K562 (cell line): ENCODE results near the gene POLD2. TPM values are rescaled to one million over a fixed set of nuclear protein-coding genes. Genes with fewer than 3 reads are reported as not detected.

Source experiments
- CHD4 ChIP-seq: fragments of 200-600 bp; sonication (generic); IDR thresholded peaks from 3 replicates; pipeline ENCODE4 v1.6.1; 2012; ENCODE audit warnings: low read depth, mild to moderate bottlenecking, mixed read lengths, low read length, inconsistent platforms; ENCODE audit not compliant: insufficient read depth, insufficient replicate concordance, poor library complexity, severe bottlenecking
- CXXC5 ChIP-seq: fragments of 250-450 bp; sonication (Bioruptor Pico); IDR thresholded peaks from 2 replicates; pipeline ENCODE4 v1.8.0; 2022; ENCODE audit warnings: inconsistent platforms, mild to moderate bottlenecking, moderate library complexity
- EWSR1 ChIP-seq: fragments of 450-650 bp; IDR thresholded peaks from 2 replicates; pipeline ENCODE4 v1.6.1; 2018; ENCODE audit warnings: borderline replicate concordance, mild to moderate bottlenecking, low read depth, moderate library complexity; ENCODE audit not compliant: partially characterized antibody
- HOXB6 ChIP-seq: fragments of 250-450 bp; sonication (Bioruptor Pico); IDR thresholded peaks from 2 replicates; pipeline ENCODE4 v1.5.1; 2022; ENCODE audit warnings: mild to moderate bottlenecking, borderline replicate concordance
- MAX ChIP-seq: sonication (generic); formaldehyde crosslinking; IDR thresholded peaks from 2 replicates; pipeline ENCODE4 v1.9.0; 2022; ENCODE audit warnings: mild to moderate bottlenecking, missing genetic modification reagents
- MCM7 ChIP-seq, 2 experiments: fragments of 450-650 bp; IDR thresholded peaks; 2 replicates each; pipeline ENCODE4 v1.6.1; 2016 to 2018
- NRF1 ChIP-seq, 2 experiments: fragments of 450-650 bp; IDR thresholded peaks in 1 of 2; conservative IDR thresholded peaks in 1 of 2; 2 replicates each; pipeline ENCODE4 v1.6.1; 2014; ENCODE audit warnings: mild to moderate bottlenecking in 2 of 2
- POLR3G ChIP-seq: IDR thresholded peaks from 2 replicates; pipeline ENCODE4 v1.6.1; 2011; ENCODE audit not compliant: insufficient read length, insufficient replicate concordance; ENCODE audit errors: extremely low read depth
- RCOR1 ChIP-seq, 2 experiments: IDR thresholded peaks; 2 replicates each; pipeline ENCODE4 v1.6.1; 2012; ENCODE audit warnings: low read depth in 2 of 2, low read length in 2 of 2, borderline replicate concordance in 1 of 2, improper control_type of control experiment in 1 of 2
- SRSF3 ChIP-seq: fragments of 200-400 bp; formaldehyde crosslinking; IDR thresholded peaks from 2 replicates; pipeline ENCODE4 v1.6.1; 2016; ENCODE audit warnings: mild to moderate bottlenecking, low read length, moderate library complexity; ENCODE audit not compliant: insufficient read depth
- STAT5B ChIP-seq: fragments of 250-450 bp; sonication (Bioruptor Pico); IDR thresholded peaks from 2 replicates; pipeline ENCODE4 v1.8.0; 2021; ENCODE audit warnings: mild to moderate bottlenecking, inconsistent platforms
- THRB ChIP-seq: fragments of 450-650 bp; formaldehyde crosslinking; conservative IDR thresholded peaks from 2 replicates; pipeline ENCODE4 v1.4.0; 2022; ENCODE audit warnings: mild to moderate bottlenecking, missing genetic modification characterization
- TRIM25 ChIP-seq: fragments of 450-650 bp; IDR thresholded peaks from 2 replicates; pipeline ENCODE4 v1.7.0; 2016; ENCODE audit warnings: borderline replicate concordance
- TRIM28 ChIP-seq: fragments of 450-650 bp; IDR thresholded peaks from 2 replicates; pipeline ENCODE4 v1.6.1; 2017
- ZC3H11A ChIP-seq: IDR thresholded peaks from 2 replicates; pipeline ENCODE4 v1.6.1; 2012; ENCODE audit warnings: low read depth, low read length, improper control_type of control experiment
- ZNF79 ChIP-seq: fragments of 250-450 bp; sonication (Bioruptor Pico); IDR thresholded peaks from 2 replicates; pipeline ENCODE4 v1.4.0; 2020; ENCODE audit warnings: low read depth, mild to moderate bottlenecking, moderate library complexity
- polyA plus RNA-seq, 8 experiments: library from polyadenylated mRNA; depleted of rRNA in 4 of 8; stranded (reverse) in 5 of 8; unstranded in 3 of 8; fragments of >200 nt; fragmentation: Nextera tagmentation in 2 of 8; fragmentation: Illumina TruSeq in 1 of 8; extraction: Ambion mirVana in 2 of 8; extraction: Trizol in 1 of 8; gene quantifications; 2 replicates each; pipeline versions ENCODE4 v1.2.1 to v1.2.3, GENCODE V29; 2011 to 2014; ENCODE audit warnings: inconsistent platforms in 1 of 8, missing spikeins in 1 of 8
- total RNA-seq, 7 experiments: library from RNA; depleted of rRNA in 6 of 7; stranded (reverse); fragments of >200 nt in 6 of 7; fragmentation: Illumina TruSeq in 2 of 7; extraction: Trizol in 2 of 7; gene quantifications; 2 replicates each; pipeline versions ENCODE4 v1.2.1 to v1.2.3, GENCODE V29; 2011 to 2021; ENCODE audit warnings: low replicate concordance in 1 of 7
- TF ChIP-seq, protein P1 (sequence below): fragments of 450-650 bp; formaldehyde crosslinking; IDR thresholded peaks from 2 replicates; pipeline ENCODE4 v1.4.0; 2022; ENCODE audit warnings: missing genetic modification characterization
- TF ChIP-seq, protein P2 (sequence below): IDR thresholded peaks from 2 replicates; pipeline ENCODE4 v1.6.1; 2011; ENCODE audit not compliant: insufficient read length; ENCODE audit errors: extremely low read depth
- TF ChIP-seq, protein P3 (sequence below): fragments of 450-650 bp; IDR thresholded peaks from 2 replicates; pipeline ENCODE4 v1.6.1; 2016; ENCODE audit warnings: mild to moderate bottlenecking

POLD2 gene
- total and polyA plus RNA-seq, 9 of the 15 experiments (the other 6 are each of a cell fraction or from before 2014, with no cell fraction given) = 29.7 to 259 (median 225) TPM

GRCh38 chr7:44123190-44124003 is at the start of gene POLD2 (continued):
- TF ChIP-seq THRB (CRISPR knock-in tag) (no peak), POLR3G (no peak), ZNF79 (CRISPR knock-in tag) (no peak), RCOR1 (IDR thresholded peaks at IDR 0.05; ENCODE audit: borderline replicate concordance in 1 of 2, low read depth in 2 of 2, low read length in 2 of 2) (no peak), HOXB6 (CRISPR knock-in tag) (no peak), CXXC5 (CRISPR knock-in tag) (peak; percentile 90), NRF1 (conservative IDR thresholded peaks at IDR 0.05 in 1 of 2, IDR thresholded peaks at IDR 0.05 in 1 of 2) (peak; percentile 87 to 88), TRIM25 (no peak), EWSR1 (no peak), ZC3H11A (no peak), MAX (CRISPR knock-in tag) (peak; percentile 88), MCM7 (IDR thresholded peaks at IDR 0.05) (no peak), TRIM28 (no peak), CHD4 (no peak), STAT5B (no peak), SRSF3 (no peak)
- TF ChIP-seq, protein P1, sequence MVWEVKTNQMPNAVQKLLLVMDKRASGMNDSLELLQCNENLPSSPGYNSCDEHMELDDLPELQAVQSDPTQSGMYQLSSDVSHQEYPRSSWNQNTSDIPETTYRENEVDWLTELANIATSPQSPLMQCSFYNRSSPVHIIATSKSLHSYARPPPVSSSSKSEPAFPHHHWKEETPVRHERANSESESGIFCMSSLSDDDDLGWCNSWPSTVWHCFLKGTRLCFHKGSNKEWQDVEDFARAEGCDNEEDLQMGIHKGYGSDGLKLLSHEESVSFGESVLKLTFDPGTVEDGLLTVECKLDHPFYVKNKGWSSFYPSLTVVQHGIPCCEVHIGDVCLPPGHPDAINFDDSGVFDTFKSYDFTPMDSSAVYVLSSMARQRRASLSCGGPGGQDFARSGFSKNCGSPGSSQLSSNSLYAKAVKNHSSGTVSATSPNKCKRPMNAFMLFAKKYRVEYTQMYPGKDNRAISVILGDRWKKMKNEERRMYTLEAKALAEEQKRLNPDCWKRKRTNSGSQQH (CRISPR knock-in tag) = no peak
- TF ChIP-seq, protein P2, sequence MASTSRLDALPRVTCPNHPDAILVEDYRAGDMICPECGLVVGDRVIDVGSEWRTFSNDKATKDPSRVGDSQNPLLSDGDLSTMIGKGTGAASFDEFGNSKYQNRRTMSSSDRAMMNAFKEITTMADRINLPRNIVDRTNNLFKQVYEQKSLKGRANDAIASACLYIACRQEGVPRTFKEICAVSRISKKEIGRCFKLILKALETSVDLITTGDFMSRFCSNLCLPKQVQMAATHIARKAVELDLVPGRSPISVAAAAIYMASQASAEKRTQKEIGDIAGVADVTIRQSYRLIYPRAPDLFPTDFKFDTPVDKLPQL = no peak
- TF ChIP-seq, protein P3, sequence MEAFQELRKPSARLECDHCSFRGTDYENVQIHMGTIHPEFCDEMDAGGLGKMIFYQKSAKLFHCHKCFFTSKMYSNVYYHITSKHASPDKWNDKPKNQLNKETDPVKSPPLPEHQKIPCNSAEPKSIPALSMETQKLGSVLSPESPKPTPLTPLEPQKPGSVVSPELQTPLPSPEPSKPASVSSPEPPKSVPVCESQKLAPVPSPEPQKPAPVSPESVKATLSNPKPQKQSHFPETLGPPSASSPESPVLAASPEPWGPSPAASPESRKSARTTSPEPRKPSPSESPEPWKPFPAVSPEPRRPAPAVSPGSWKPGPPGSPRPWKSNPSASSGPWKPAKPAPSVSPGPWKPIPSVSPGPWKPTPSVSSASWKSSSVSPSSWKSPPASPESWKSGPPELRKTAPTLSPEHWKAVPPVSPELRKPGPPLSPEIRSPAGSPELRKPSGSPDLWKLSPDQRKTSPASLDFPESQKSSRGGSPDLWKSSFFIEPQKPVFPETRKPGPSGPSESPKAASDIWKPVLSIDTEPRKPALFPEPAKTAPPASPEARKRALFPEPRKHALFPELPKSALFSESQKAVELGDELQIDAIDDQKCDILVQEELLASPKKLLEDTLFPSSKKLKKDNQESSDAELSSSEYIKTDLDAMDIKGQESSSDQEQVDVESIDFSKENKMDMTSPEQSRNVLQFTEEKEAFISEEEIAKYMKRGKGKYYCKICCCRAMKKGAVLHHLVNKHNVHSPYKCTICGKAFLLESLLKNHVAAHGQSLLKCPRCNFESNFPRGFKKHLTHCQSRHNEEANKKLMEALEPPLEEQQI = no peak
